GM23338 (cell line): ENCODE data around the gene BATF3.

Experiments
- CREB1 ChIP-seq: fragments of 250-450 bp; sonication (Bioruptor Pico); IDR thresholded peaks from 2 replicates; pipeline ENCODE4 v1.5.0; 2020; ENCODE audit warnings: low read depth, mild to moderate bottlenecking, moderate library complexity
- EZH2 ChIP-seq: fragments of 200-600 bp; sonication (generic); IDR thresholded peaks from one replicate; pipeline ENCODE4 v1.8.0; 2017; ENCODE audit warnings: antibody characterized with exemption, mild to moderate bottlenecking, low read depth; ENCODE audit not compliant: unreplicated experiment
- EZH2phosphoT487 ChIP-seq: fragments of 200-600 bp; sonication (generic); IDR thresholded peaks from one replicate; pipeline ENCODE4 v1.8.1; 2018; ENCODE audit warnings: antibody characterized with exemption; ENCODE audit not compliant: unreplicated experiment
- NANOG ChIP-seq: IDR thresholded peaks from 2 replicates; pipeline ENCODE4 v1.6.1; 2016; ENCODE audit warnings: antibody characterized with exemption, borderline replicate concordance
- POLR2AphosphoS5 ChIP-seq: IDR thresholded peaks from 2 replicates; pipeline ENCODE4 v1.6.1; 2016; ENCODE audit warnings: antibody characterized with exemption, low read depth
- STAT1 ChIP-seq: IDR thresholded peaks from one replicate; pipeline ENCODE4 v1.6.1; 2016; ENCODE audit warnings: antibody characterized with exemption; ENCODE audit not compliant: unreplicated experiment
- ZNF114 ChIP-seq: fragments of 250-450 bp; sonication (Bioruptor Pico); IDR thresholded peaks from 2 replicates; pipeline ENCODE4 v1.5.0; 2020; ENCODE audit warnings: mild to moderate bottlenecking, moderate library complexity
- TF ChIP-seq, protein P1 (sequence below), 2 experiments: fragments of 200-600 bp in 1 of 2; sonication (generic) in 1 of 2; conservative IDR thresholded peaks; 2 replicates each; pipeline versions ENCODE4 v1.5.1 to v1.6.1; 2016 to 2017; ENCODE audit warnings: antibody characterized with exemption in 2 of 2, low read depth in 2 of 2, mild to moderate bottlenecking in 2 of 2, moderate library complexity in 1 of 2
- TF ChIP-seq, protein P2 (sequence below): IDR thresholded peaks from one replicate; pipeline ENCODE4 v1.6.1; 2018; ENCODE audit warnings: antibody characterized with exemption; ENCODE audit not compliant: unreplicated experiment

DNA sequence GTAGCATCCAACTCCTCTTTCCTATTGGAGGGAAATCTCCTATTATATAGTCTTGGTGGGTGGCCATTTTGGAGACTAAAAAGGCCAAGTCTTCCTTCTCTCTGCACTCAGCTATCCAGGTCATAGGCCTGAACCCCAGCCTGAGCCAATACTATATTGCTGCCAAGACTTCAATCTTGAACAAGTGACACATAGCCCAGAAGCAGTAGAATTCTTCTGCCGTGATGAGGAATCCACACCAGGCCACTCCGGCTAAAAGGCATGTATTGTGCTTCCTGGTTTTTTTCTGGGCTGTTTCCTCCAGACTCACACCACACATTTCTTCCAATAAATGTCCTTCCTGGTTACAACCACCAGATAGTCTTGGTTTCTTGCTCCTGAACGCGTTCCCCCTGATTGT, 48.1 kb downstream of the BATF3 start:
- TF ChIP-seq, protein P1, sequence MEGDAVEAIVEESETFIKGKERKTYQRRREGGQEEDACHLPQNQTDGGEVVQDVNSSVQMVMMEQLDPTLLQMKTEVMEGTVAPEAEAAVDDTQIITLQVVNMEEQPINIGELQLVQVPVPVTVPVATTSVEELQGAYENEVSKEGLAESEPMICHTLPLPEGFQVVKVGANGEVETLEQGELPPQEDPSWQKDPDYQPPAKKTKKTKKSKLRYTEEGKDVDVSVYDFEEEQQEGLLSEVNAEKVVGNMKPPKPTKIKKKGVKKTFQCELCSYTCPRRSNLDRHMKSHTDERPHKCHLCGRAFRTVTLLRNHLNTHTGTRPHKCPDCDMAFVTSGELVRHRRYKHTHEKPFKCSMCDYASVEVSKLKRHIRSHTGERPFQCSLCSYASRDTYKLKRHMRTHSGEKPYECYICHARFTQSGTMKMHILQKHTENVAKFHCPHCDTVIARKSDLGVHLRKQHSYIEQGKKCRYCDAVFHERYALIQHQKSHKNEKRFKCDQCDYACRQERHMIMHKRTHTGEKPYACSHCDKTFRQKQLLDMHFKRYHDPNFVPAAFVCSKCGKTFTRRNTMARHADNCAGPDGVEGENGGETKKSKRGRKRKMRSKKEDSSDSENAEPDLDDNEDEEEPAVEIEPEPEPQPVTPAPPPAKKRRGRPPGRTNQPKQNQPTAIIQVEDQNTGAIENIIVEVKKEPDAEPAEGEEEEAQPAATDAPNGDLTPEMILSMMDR (conservative IDR thresholded peaks at IDR 0.05; ENCODE audit: low read depth in 2 of 2): no peak
- TF ChIP-seq POLR2AphosphoS5 (no peak), EZH2phosphoT487 (no peak), EZH2 (no peak), STAT1 (no peak), CREB1 (no peak), NANOG (no peak), ZNF114 (CRISPR knock-in tag) (no peak)
- TF ChIP-seq, protein P2, sequence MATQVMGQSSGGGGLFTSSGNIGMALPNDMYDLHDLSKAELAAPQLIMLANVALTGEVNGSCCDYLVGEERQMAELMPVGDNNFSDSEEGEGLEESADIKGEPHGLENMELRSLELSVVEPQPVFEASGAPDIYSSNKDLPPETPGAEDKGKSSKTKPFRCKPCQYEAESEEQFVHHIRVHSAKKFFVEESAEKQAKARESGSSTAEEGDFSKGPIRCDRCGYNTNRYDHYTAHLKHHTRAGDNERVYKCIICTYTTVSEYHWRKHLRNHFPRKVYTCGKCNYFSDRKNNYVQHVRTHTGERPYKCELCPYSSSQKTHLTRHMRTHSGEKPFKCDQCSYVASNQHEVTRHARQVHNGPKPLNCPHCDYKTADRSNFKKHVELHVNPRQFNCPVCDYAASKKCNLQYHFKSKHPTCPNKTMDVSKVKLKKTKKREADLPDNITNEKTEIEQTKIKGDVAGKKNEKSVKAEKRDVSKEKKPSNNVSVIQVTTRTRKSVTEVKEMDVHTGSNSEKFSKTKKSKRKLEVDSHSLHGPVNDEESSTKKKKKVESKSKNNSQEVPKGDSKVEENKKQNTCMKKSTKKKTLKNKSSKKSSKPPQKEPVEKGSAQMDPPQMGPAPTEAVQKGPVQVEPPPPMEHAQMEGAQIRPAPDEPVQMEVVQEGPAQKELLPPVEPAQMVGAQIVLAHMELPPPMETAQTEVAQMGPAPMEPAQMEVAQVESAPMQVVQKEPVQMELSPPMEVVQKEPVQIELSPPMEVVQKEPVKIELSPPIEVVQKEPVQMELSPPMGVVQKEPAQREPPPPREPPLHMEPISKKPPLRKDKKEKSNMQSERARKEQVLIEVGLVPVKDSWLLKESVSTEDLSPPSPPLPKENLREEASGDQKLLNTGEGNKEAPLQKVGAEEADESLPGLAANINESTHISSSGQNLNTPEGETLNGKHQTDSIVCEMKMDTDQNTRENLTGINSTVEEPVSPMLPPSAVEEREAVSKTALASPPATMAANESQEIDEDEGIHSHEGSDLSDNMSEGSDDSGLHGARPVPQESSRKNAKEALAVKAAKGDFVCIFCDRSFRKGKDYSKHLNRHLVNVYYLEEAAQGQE: no peak
